Occipital lobe (tissue), 2 donors: ENCODE results near the gene IRGM. TPM values are rescaled to one million over a fixed set of nuclear protein-coding genes. Genes with fewer than 3 reads are reported as not detected.
"Not testable (repeated sequence)": the region's sequence is repeated elsewhere in the genome, so short reads cannot be mapped to it uniquely, and the experiment has no call there.

Source experiments
- DNase-seq: peaks from one replicate; lab custom pipeline; 2025; lab: John Stamatoyannopoulos, UW
- total RNA-seq: library from RNA; depleted of rRNA; stranded (reverse); fragments of >200 nt; gene quantifications from one replicate; pipeline ENCODE4 v1.2.3, GENCODE V29; 2014

Gene IRGM
- not detected for total RNA-seq

- not testable (repeated sequence) for DNase-seq
Measured at GRCh38 chr5:150846308-150846653, at the start of gene IRGM. IRGM (plus strand) TSS chr5:150846521; CDS start chr5:150848124, 1,603 bp downstream.

GRCh38 chr5:150797384-150797783 lies 48.9 kb upstream of the IRGM start:
- no peak for DNase-seq

- no peak for DNase-seq
Measured at GRCh38 chr5:150801117-150801927, 45.0 kb upstream of the IRGM start.

GRCh38 chr5:150804388-150804787 lies 41.9 kb upstream of the IRGM start:
- no peak for DNase-seq

- no peak for DNase-seq
Measured at GRCh38 chr5:150809363-150809762, 37.0 kb upstream of the IRGM start.

GRCh38 chr5:150815010-150815409 lies 31.3 kb upstream of the IRGM start:
- DNase-seq = no peak

- no peak for DNase-seq
Measured at GRCh38 chr5:150816946-150817345, 29.4 kb upstream of the IRGM start.

- DNase-seq = no peak
Measured at GRCh38 chr5:150829744-150830143, 16.6 kb upstream of the IRGM start.

GRCh38 chr5:150831821-150832220 lies 14.5 kb upstream of the IRGM start:
- not testable (repeated sequence) for DNase-seq

- no peak for DNase-seq
Measured at GRCh38 chr5:150836064-150836463, 10.3 kb upstream of the IRGM start.

- no peak for DNase-seq
Measured at GRCh38 chr5:150836703-150837102, 9.6 kb upstream of the IRGM start.

- not testable (repeated sequence) for DNase-seq
Measured at GRCh38 chr5:150845185-150845859, 999 bp upstream of the IRGM start.

- DNase-seq = peak; percentile 5
Measured at GRCh38 chr5:150846654-150847333, 473 bp downstream of the IRGM start.

GRCh38 chr5:150847334-150847695 lies 994 bp downstream of the IRGM start:
- DNase-seq = no peak

- DNase-seq = no peak
Measured at GRCh38 chr5:150848271-150848670, 1.9 kb downstream of the IRGM start.

- DNase-seq = no peak
Measured at GRCh38 chr5:150851039-150851438, 4.7 kb downstream of the IRGM start.

GRCh38 chr5:150853561-150853960 lies 7.2 kb downstream of the IRGM start:
- no peak for DNase-seq

GRCh38 chr5:150856700-150857099 lies 10.4 kb downstream of the IRGM start:
- DNase-seq = not testable (repeated sequence)

GRCh38 chr5:150860246-150860821 lies 14.0 kb downstream of the IRGM start:
- DNase-seq = no peak

- no peak for DNase-seq
Measured at GRCh38 chr5:150862070-150862469, 15.7 kb downstream of the IRGM start.

GRCh38 chr5:150879358-150879757 lies 33.0 kb downstream of the IRGM start:
- DNase-seq = no peak
